A549 (cell line): ENCODE measurements around the gene PLXNB3. TPM values are rescaled to one million over a fixed set of nuclear protein-coding genes. Genes with fewer than 3 reads are reported as not detected.

Experiments used
- ATAC-seq, 2 experiments: fragments of 200-7000 bp in 1 of 2; fragments of >200 bp in 1 of 2; cut with Nextera tagmentation in 1 of 2; cut with Tn5 transposase in 1 of 2; 3 replicates each; pipeline versions ENCODE4 v1.8.0 to v1.9.1; 2018 to 2020; ENCODE audit warnings: mild to moderate bottlenecking in 1 of 2, moderate library complexity in 1 of 2
- CTCF ChIA-PET: fragments of 300-600 bp; sonication (Branson Sonifier 250); formaldehyde crosslinking; extraction: SDS; loops from one replicate; lab custom pipeline; 2021; ENCODE audit warnings: antibody characterized with exemption, inconsistent platforms; lab: Yijun Ruan, JAX
- POLR2A ChIA-PET: fragments of 350-600 bp; formaldehyde crosslinking; extraction: SDS; loops from one replicate; lab custom pipeline; 2021; ENCODE audit warnings: antibody characterized with exemption, inconsistent platforms; lab: Yijun Ruan, JAX
- DNase-seq, 2 experiments: peaks; one replicate each; pipeline versions ENCODE4 v3.0.0 to v3.0.0-alpha.2; 2011 to 2016; ENCODE audit warnings: low read depth in 1 of 2, low spot score in 1 of 2
- FAIRE-seq: peaks from 2 replicates; lab custom pipeline; 2011; peaks lifted over from hg19 to GRCh38; lab: Jason Lieb, UNC
- H3K27ac ChIP-seq, 2 experiments: fragments of >200 bp; sonication (Bioruptor Twin); formaldehyde crosslinking; 3 replicates each; pipeline ENCODE4 v1.5.1; 2016 to 2017
- H3K4me1 ChIP-seq: fragments of >200 bp; sonication (Bioruptor Twin); formaldehyde crosslinking; 3 replicates; pipeline ENCODE4 v1.6.1; 2016
- H3K4me2 ChIP-seq: fragments of >200 bp; sonication (Bioruptor Twin); formaldehyde crosslinking; 3 replicates; pipeline ENCODE4 v1.6.1; 2016
- H3K4me3 ChIP-seq: fragments of >200 bp; sonication (Bioruptor Twin); formaldehyde crosslinking; 3 replicates; pipeline ENCODE4 v1.5.1; 2016
- H3K9me3 ChIP-seq: fragments of >200 bp; sonication (Bioruptor Twin); formaldehyde crosslinking; 3 replicates; pipeline ENCODE4 v1.6.1; 2016
- CBX2 ChIP-seq: fragments of 200-600 bp; sonication (generic); IDR thresholded peaks from 2 replicates; pipeline ENCODE4 v1.6.1; 2016; ENCODE audit warnings: low read depth, mild to moderate bottlenecking, borderline replicate concordance
- CBX8 ChIP-seq: fragments of 200-600 bp; sonication (generic); IDR thresholded peaks from 2 replicates; pipeline ENCODE4 v1.6.1; 2016
- CHD2 ChIP-seq: fragments of 150-350 bp; IDR thresholded peaks from 2 replicates; pipeline ENCODE4 v1.6.1; 2014; ENCODE audit warnings: low read length; ENCODE audit not compliant: partially characterized antibody
- EHMT2 ChIP-seq: fragments of 200-600 bp; sonication (generic); IDR thresholded peaks from 2 replicates; pipeline ENCODE4 v1.6.1; 2016; ENCODE audit warnings: antibody characterized with exemption, low read depth, mild to moderate bottlenecking, moderate library complexity
- EP300 ChIP-seq, 2 experiments: fragments of >200 bp; sonication (Bioruptor Twin); formaldehyde crosslinking; IDR thresholded peaks; 2 replicates in 1 of 2; 3 replicates in 1 of 2; pipeline ENCODE4 v1.6.1; 2016 to 2017
- HES2 ChIP-seq: fragments of >200 bp; sonication (Bioruptor Twin); formaldehyde crosslinking; IDR thresholded peaks from 2 replicates; pipeline ENCODE4 v1.6.1; 2016
- HEYL ChIP-seq: fragments of 250-450 bp; sonication (Bioruptor Pico); IDR thresholded peaks from 2 replicates; pipeline ENCODE4 v1.8.0; 2021; ENCODE audit warnings: mild to moderate bottlenecking, moderate library complexity
- HMGXB4 ChIP-seq: fragments of 250-450 bp; sonication (Bioruptor Pico); IDR thresholded peaks from 2 replicates; pipeline ENCODE4 v1.5.0; 2021; ENCODE audit warnings: mild to moderate bottlenecking, moderate library complexity, borderline replicate concordance
- JUN ChIP-seq, 2 experiments: fragments of >200 bp; sonication (Bioruptor Twin); formaldehyde crosslinking; IDR thresholded peaks; 2 replicates in 1 of 2; 3 replicates in 1 of 2; pipeline ENCODE4 v1.6.1; 2016 to 2017
- KDM1A ChIP-seq: fragments of 200-600 bp; sonication (generic); IDR thresholded peaks from 2 replicates; pipeline ENCODE4 v1.6.1; 2016; ENCODE audit warnings: low read depth, mild to moderate bottlenecking
- MAX ChIP-seq: IDR thresholded peaks from 2 replicates; pipeline ENCODE4 v1.6.1; 2012
- MYC ChIP-seq: IDR thresholded peaks from 2 replicates; pipeline ENCODE4 v1.6.1; 2012; ENCODE audit warnings: mild to moderate bottlenecking, inconsistent platforms, low read length, improper control_type of control experiment, borderline replicate concordance
- PHF8 ChIP-seq: fragments of 200-600 bp; sonication (generic); IDR thresholded peaks from 2 replicates; pipeline ENCODE4 v1.6.1; 2016; ENCODE audit warnings: low read depth, mild to moderate bottlenecking, antibody characterized with exemption, moderate library complexity, borderline replicate concordance
- POLR2A ChIP-seq: IDR thresholded peaks from 2 replicates; pipeline ENCODE4 v1.6.1; 2012; ENCODE audit warnings: mild to moderate bottlenecking, low read length
- POLR2AphosphoS2 ChIP-seq: conservative IDR thresholded peaks from 2 replicates; pipeline ENCODE4 v1.6.1; 2012; ENCODE audit warnings: low read length, improper control_type of control experiment, inconsistent platforms
- REST ChIP-seq: fragments of 200-600 bp; sonication (generic); IDR thresholded peaks from 2 replicates; pipeline ENCODE4 v1.6.1; 2016; ENCODE audit warnings: antibody characterized with exemption, mild to moderate bottlenecking, moderate library complexity
- ZSCAN20 ChIP-seq: fragments of 250-450 bp; sonication (Bioruptor Pico); IDR thresholded peaks from 2 replicates; pipeline ENCODE4 v1.8.0; 2022; ENCODE audit warnings: mild to moderate bottlenecking, moderate library complexity
- WGBS: methylation state at CpG from one replicate; pipeline ENCODE4 v1.1.6; 2017; ENCODE audit errors: missing lambda C conversion rate; 5-methylcytosine and 5-hydroxymethylcytosine counted together
- polyA plus RNA-seq, 4 experiments: library from polyadenylated mRNA; depleted of rRNA in 3 of 4; stranded (reverse); fragments of >200 nt; fragmentation: RNase III in 1 of 4; extraction: RNeasy Plus Mini Kit Qiagen cat#74134 plus additional on column Dnase treatment in 1 of 4; gene quantifications; 2 replicates in 3 of 4; 3 replicates in 1 of 4; pipeline ENCODE4 v1.2.3, GENCODE V29; 2011 to 2017
- TF ChIP-seq, protein P1 (sequence below): fragments of >200 bp; sonication (Bioruptor Twin); formaldehyde crosslinking; IDR thresholded peaks from 3 replicates; pipeline ENCODE4 v1.5.1; 2016
- TF ChIP-seq, protein P2 (sequence below): fragments of 450-650 bp; IDR thresholded peaks from 2 replicates; pipeline ENCODE4 v1.6.1; 2014; ENCODE audit warnings: antibody characterized with exemption
- TF ChIP-seq, protein P3 (sequence below): fragments of 150-350 bp; IDR thresholded peaks from 2 replicates; pipeline ENCODE4 v1.6.1; 2014; ENCODE audit warnings: low read depth, mild to moderate bottlenecking, low read length

Gene PLXNB3
- polyA plus RNA-seq, 2 of the 4 experiments (the other 2 are of a cell fraction) = 1.1 to 2.5 TPM

- TF ChIP-seq, protein P1, sequence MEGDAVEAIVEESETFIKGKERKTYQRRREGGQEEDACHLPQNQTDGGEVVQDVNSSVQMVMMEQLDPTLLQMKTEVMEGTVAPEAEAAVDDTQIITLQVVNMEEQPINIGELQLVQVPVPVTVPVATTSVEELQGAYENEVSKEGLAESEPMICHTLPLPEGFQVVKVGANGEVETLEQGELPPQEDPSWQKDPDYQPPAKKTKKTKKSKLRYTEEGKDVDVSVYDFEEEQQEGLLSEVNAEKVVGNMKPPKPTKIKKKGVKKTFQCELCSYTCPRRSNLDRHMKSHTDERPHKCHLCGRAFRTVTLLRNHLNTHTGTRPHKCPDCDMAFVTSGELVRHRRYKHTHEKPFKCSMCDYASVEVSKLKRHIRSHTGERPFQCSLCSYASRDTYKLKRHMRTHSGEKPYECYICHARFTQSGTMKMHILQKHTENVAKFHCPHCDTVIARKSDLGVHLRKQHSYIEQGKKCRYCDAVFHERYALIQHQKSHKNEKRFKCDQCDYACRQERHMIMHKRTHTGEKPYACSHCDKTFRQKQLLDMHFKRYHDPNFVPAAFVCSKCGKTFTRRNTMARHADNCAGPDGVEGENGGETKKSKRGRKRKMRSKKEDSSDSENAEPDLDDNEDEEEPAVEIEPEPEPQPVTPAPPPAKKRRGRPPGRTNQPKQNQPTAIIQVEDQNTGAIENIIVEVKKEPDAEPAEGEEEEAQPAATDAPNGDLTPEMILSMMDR = peak; percentile 55
- peak; percentile 61 for TF ChIP-seq PHF8
- TF ChIP-seq HES2 = no peak
- no peak for TF ChIP-seq EP300 (IDR thresholded peaks at IDR 0.05)
- TF ChIP-seq ZSCAN20 (CRISPR knock-in tag) = no peak
- TF ChIP-seq, protein P2, sequence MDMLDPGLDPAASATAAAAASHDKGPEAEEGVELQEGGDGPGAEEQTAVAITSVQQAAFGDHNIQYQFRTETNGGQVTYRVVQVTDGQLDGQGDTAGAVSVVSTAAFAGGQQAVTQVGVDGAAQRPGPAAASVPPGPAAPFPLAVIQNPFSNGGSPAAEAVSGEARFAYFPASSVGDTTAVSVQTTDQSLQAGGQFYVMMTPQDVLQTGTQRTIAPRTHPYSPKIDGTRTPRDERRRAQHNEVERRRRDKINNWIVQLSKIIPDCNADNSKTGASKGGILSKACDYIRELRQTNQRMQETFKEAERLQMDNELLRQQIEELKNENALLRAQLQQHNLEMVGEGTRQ = no peak
- TF ChIP-seq, protein P3, sequence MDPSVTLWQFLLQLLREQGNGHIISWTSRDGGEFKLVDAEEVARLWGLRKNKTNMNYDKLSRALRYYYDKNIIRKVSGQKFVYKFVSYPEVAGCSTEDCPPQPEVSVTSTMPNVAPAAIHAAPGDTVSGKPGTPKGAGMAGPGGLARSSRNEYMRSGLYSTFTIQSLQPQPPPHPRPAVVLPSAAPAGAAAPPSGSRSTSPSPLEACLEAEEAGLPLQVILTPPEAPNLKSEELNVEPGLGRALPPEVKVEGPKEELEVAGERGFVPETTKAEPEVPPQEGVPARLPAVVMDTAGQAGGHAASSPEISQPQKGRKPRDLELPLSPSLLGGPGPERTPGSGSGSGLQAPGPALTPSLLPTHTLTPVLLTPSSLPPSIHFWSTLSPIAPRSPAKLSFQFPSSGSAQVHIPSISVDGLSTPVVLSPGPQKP = no peak
- TF ChIP-seq KDM1A = no peak
- no peak for TF ChIP-seq POLR2AphosphoS2
- no peak for TF ChIP-seq CBX2
- no peak for TF ChIP-seq MYC
- TF ChIP-seq HMGXB4 (CRISPR knock-in tag) = peak; percentile 56; the same call in 1 of the 2 replicates
- no peak for TF ChIP-seq CBX8
- TF ChIP-seq POLR2A = no peak; the same call in 1 of the 2 replicates
Observed at GRCh38 chrX:153723351-153724251, 40.4 kb upstream of the PLXNB3 start (continued).

DNA sequence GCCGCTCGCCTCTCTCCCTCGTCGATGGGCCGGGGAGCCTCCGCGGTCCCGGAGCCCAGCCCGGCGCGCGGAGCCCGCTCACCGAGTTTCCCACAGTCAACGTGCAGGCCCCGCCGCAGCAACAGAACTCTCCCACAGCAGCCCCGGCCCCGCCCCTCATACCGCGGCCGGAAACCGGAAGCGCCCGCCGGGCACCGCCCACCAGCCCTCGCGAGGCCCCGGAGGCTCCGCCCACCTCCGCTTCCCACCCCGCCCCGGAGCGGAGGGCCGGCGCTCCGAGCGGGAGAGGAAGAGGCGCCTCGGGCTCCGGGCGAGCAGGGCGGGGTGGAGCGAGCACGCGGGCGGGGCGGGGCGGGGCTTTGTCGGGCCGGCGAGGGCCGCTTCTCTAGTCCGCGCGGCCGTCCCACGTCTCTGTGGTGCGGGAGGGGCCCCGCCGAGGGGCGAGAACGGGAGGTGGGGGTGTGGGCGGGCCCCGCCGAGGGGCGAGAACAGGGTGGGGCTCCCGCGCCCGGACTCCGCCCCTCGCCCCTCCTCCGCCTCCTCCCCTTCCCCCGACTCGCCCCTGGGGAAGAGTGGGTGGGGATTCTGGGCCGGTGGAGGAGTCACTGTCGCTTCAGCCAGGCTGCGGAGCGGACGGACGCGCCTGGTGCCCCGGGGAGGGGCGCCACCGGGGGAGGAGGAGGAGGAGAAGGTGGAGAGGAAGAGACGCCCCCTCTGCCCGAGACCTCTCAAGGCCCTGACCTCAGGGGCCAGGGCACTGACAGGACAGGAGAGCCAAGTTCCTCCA lies 39.6 kb upstream of the PLXNB3 start, which contains the start of the genes ABCD1 and BCAP31:
TSS of gene ABCD1 (plus strand) at position 605 of the 787 bp plus-strand sequence. CDS start 411 bp downstream, outside the sequence.
TSS of gene BCAP31 (minus strand) at position 136 of the 787 bp plus-strand sequence. CDS start 1,143 bp downstream, outside the sequence.
- ChIA-PET POLR2A (interaction anchor here (0.6 kb wide), 2 partner anchors 11 to 203 kb away, joined by 3 read pairs; no protein-coding TSS in a partner anchor), CTCF (interaction anchor here (0.6 kb wide), 1 partner anchor 820 kb away, joined by 3 read pairs; no protein-coding TSS in a partner anchor)

More for the DNA sequence above, 39.6 kb upstream of the PLXNB3 start, which contains the start of the genes ABCD1 and BCAP31:
- no peaks in the 10 kb centered on the region for H3K9me3 ChIP-seq
- H3K27ac ChIP-seq = peak within 1 kb of the TSS; percentile 97
- peak within 1 kb of the TSS; percentile 93 for H3K4me3 ChIP-seq
- peak; percentile 32 for FAIRE-seq
- no CpG with 5 or more reads among the region's 88 CpGs for WGBS
- ATAC-seq = peak; percentile 76 to 84
- TF ChIP-seq CHD2 = peak; percentile 68
- TF ChIP-seq POLR2A = peak; percentile 60
- peak; percentile 21; the same call in 1 of the 2 replicates for TF ChIP-seq MAX
- peak in 1 of 2 experiments; percentile 85; a peak in 2 of 5 replicates for TF ChIP-seq JUN (IDR thresholded peaks at IDR 0.05)
- no peak for TF ChIP-seq HEYL (CRISPR knock-in tag)
- peak; percentile 75 for TF ChIP-seq REST
- TF ChIP-seq, protein P3 = no peak
- TF ChIP-seq EHMT2 = no peak
- H3K4me2 ChIP-seq = peak within 1 kb of the TSS; percentile 90
- peaks cover 25% of the 10 kb centered on the region for H3K4me1 ChIP-seq
- peak; percentile 85 to 87 for DNase-seq
